Common myeloid progenitor, CD34-positive (primary cell): ENCODE results near the gene SH3BP4.

Experiments
- CTCF ChIA-PET: fragments of 350-600 bp; sonication (Branson Sonifier 250); formaldehyde crosslinking; loops from one replicate; lab custom pipeline; 2021; ENCODE audit warnings: antibody characterized with exemption; lab: Charles Lee
- POLR2A ChIA-PET: fragments of 350-600 bp; sonication (Branson Sonifier 250); formaldehyde crosslinking; loops from one replicate; lab custom pipeline; 2021; ENCODE audit warnings: antibody characterized with exemption; lab: Charles Lee
- DNase-seq, 3 donors: peaks; one replicate each; pipeline versions ENCODE4 v3.0.0 to v3.0.0-alpha.2; 2013
- H3K27ac ChIP-seq, 2 experiments: 1 replicate in 1 of 2; 2 replicates in 1 of 2; pipeline ENCODE4 v1.7.0; 2013; ENCODE audit warnings: inconsistent platforms in 2 of 2, low read length in 2 of 2, mild to moderate bottlenecking in 2 of 2, low read depth in 1 of 2, moderate library complexity in 1 of 2; ENCODE audit not compliant: severe bottlenecking in 2 of 2, insufficient read depth in 1 of 2, poor library complexity in 1 of 2
- H3K27me3 ChIP-seq, 5 experiments: replicated peaks in 2 of 5; 1 replicate in 3 of 5; 2 replicates in 2 of 5; pipeline versions ENCODE4 v1.6.1 to v1.7.0; 2013; ENCODE audit warnings: low read length in 4 of 5, mild to moderate bottlenecking in 2 of 5, moderate library complexity in 2 of 5, inconsistent platforms in 1 of 5; ENCODE audit not compliant: insufficient read depth in 5 of 5, control insufficient read depth in 4 of 5
- H3K36me3 ChIP-seq, 4 experiments: 1 replicate in 2 of 4; 2 replicates in 2 of 4; pipeline versions ENCODE4 v1.6.1 to v1.7.0; 2013; ENCODE audit warnings: low read length in 3 of 4, control low read depth in 1 of 4, mild to moderate bottlenecking in 1 of 4; ENCODE audit not compliant: control insufficient read depth in 4 of 4, insufficient read depth in 4 of 4
- H3K4me1 ChIP-seq, 4 experiments: 1 replicate in 3 of 4; 2 replicates in 1 of 4; pipeline versions ENCODE4 v1.6.1 to v1.7.1; 2013; ENCODE audit warnings: low read length in 3 of 4, mild to moderate bottlenecking in 3 of 4, control low read depth in 1 of 4, inconsistent platforms in 1 of 4, moderate library complexity in 1 of 4; ENCODE audit not compliant: control insufficient read depth in 4 of 4, insufficient read depth in 4 of 4; ENCODE audit errors: control extremely low read depth in 1 of 4
- H3K4me3 ChIP-seq, 7 experiments: 1 replicate in 4 of 7; 2 replicates in 3 of 7; pipeline versions ENCODE4 v1.5.1 to v1.7.0; 2013; ENCODE audit warnings: mild to moderate bottlenecking in 7 of 7, low read length in 6 of 7, moderate library complexity in 6 of 7, inconsistent platforms in 2 of 7, low read depth in 2 of 7, control low read depth in 1 of 7; ENCODE audit not compliant: insufficient read depth in 4 of 7, control insufficient read depth in 1 of 7; ENCODE audit errors: extremely low read depth in 1 of 7
- H3K9me3 ChIP-seq, 5 experiments: 1 replicate in 4 of 5; 2 replicates in 1 of 5; pipeline versions ENCODE4 v1.6.1 to v1.7.1; 2013; ENCODE audit warnings: low read length in 4 of 5, mild to moderate bottlenecking in 2 of 5, inconsistent platforms in 1 of 5, low read depth in 1 of 5, moderate library complexity in 1 of 5; ENCODE audit not compliant: control insufficient read depth in 4 of 5, insufficient read depth in 2 of 5; ENCODE audit errors: control extremely low read depth in 1 of 5
- WGBS: methylation state at CpG from one replicate; pipeline ENCODE4 v1.1.5; 2013; ENCODE audit not compliant: insufficient coverage; 5-methylcytosine and 5-hydroxymethylcytosine counted together

The SH3BP4 gene

GRCh38 chr2:234947556-234947955 lies 4.3 kb upstream of the SH3BP4 start:
- POLR2A ChIA-PET, result no interaction called here
- H3K9me3 ChIP-seq, result no peaks in the 10 kb centered on the region
- H3K36me3 ChIP-seq, result no peaks in the 10 kb centered on the region
- H3K27ac ChIP-seq, result no peak overlapping the region
- no peak for DNase-seq
- H3K4me3 ChIP-seq, result no peak overlapping the region
- 100% methylated on average over 1 of the region's 3 CpGs for WGBS
- CTCF ChIA-PET, result no interaction called here
- peaks cover 3 to 20% (median 12%) of the 10 kb centered on the region in 4 experiments for H3K4me1 ChIP-seq
- H3K27me3 ChIP-seq, result peaks cover 0 to 9% (median 6%) of the 10 kb centered on the region in 5 experiments

GRCh38 chr2:234949762-234950434 lies 1.9 kb upstream of the SH3BP4 start:
- Histone ChIP-seq H3K9me3 (no peaks in the 10 kb centered on the region), H3K27ac (no peak overlapping the region), H3K36me3 (no peaks in the 10 kb centered on the region), H3K4me1 (peaks cover 11 to 41% (median 26%) of the 10 kb centered on the region in 4 experiments), H3K27me3 (peaks cover 0 to 15% (median 6%) of the 10 kb centered on the region in 5 experiments), H3K4me3 (peak overlapping the region in 1 of 7 experiments; percentile 88)
- 91% methylated on average over 5 of the region's 6 CpGs for WGBS
- DNase-seq, result peak in 2 of 3 donors; percentile 60 to 70
- ChIA-PET POLR2A (no interaction called here), CTCF (interaction anchor here (1.3 kb wide), 1 partner anchor 8 kb away, joined by 4 read pairs; no protein-coding TSS in a partner anchor)

GRCh38 chr2:234950435-234950729 lies 1.4 kb upstream of the SH3BP4 start:
- POLR2A ChIA-PET, result no interaction called here
- WGBS, result 87% methylated on average over 7 of the region's 7 CpGs
- H3K36me3 ChIP-seq, result no peaks in the 10 kb centered on the region
- CTCF ChIA-PET, result interaction anchor here (0.6 to 1.3 kb wide), 3 partner anchors 8 to 211 kb away, joined by 3 to 5 read pairs (median 4); no protein-coding TSS in a partner anchor
- peak overlapping the region in 3 of 7 experiments; percentile 76 to 88 (median 81) for H3K4me3 ChIP-seq
- no peak overlapping the region for H3K27ac ChIP-seq
- peaks cover 11 to 41% (median 26%) of the 10 kb centered on the region in 4 experiments for H3K4me1 ChIP-seq
- DNase-seq, result no peak
- no peaks in the 10 kb centered on the region for H3K9me3 ChIP-seq
- H3K27me3 ChIP-seq, result peaks cover 0 to 15% (median 6%) of the 10 kb centered on the region in 5 experiments

- CTCF ChIA-PET, result interaction anchor here (0.6 to 0.7 kb wide), 3 partner anchors 82 to 211 kb away, joined by 3 to 5 read pairs (median 3); no protein-coding TSS in a partner anchor
- no peaks in the 10 kb centered on the region for H3K9me3 ChIP-seq
- POLR2A ChIA-PET, result no interaction called here
- no peaks in the 10 kb centered on the region for H3K36me3 ChIP-seq
- H3K4me1 ChIP-seq, result peaks cover 11 to 41% (median 26%) of the 10 kb centered on the region in 4 experiments
- H3K4me3 ChIP-seq, result peak overlapping the region; percentile 44 to 88 (median 76)
- WGBS, result 1% methylated on average over 40 of the region's 59 CpGs
- peaks cover 0 to 15% (median 6%) of the 10 kb centered on the region in 5 experiments for H3K27me3 ChIP-seq
- peak; percentile 51 to 63 (median 54) for DNase-seq
- no peak overlapping the region for H3K27ac ChIP-seq
These were observed 820 bp upstream of the SH3BP4 start for GRCh38 chr2:234950730-234951663.

GRCh38 chr2:234952270-234953115 lies 676 bp downstream of the SH3BP4 start:
- no peaks in the 10 kb centered on the region for H3K9me3 ChIP-seq
- H3K27me3 ChIP-seq, result peaks cover 0 to 15% (median 6%) of the 10 kb centered on the region in 5 experiments
- H3K36me3 ChIP-seq, result no peaks in the 10 kb centered on the region
- DNase-seq, result peak in 2 of 3 donors; percentile 71 to 80
- WGBS, result under 1% methylated on average over 78 of the region's 102 CpGs
- peak overlapping the region in 1 of 2 experiments; percentile 34 for H3K27ac ChIP-seq
- CTCF ChIA-PET, result interaction anchor here (0.8 kb wide), 1 partner anchor 128 kb away, joined by 3 read pairs; no protein-coding TSS in a partner anchor
- POLR2A ChIA-PET, result no interaction called here
- H3K4me1 ChIP-seq, result peaks cover 11 to 47% (median 26%) of the 10 kb centered on the region in 4 experiments
- peak overlapping the region; percentile 64 to 82 (median 80) for H3K4me3 ChIP-seq
